NCI-H187 (cell line): ENCODE data around the gene FYCO1.

Source experiments
- DNase-seq, 2 experiments: peaks; one replicate each; lab custom pipeline; 2025; lab: John Stamatoyannopoulos, UW

The FYCO1 gene

GRCh38 chr3:45915518-45916231, 79.9 kb downstream of the FYCO1 start:
- no peak for DNase-seq

GRCh38 chr3:45915059-45915439, 80.6 kb downstream of the FYCO1 start:
- DNase-seq = no peak

GRCh38 chr3:45914362-45915058, 81.1 kb downstream of the FYCO1 start:
- DNase-seq = no peak

GRCh38 chr3:45912435-45912834, 83.2 kb downstream of the FYCO1 start:
- no peak for DNase-seq

GRCh38 chr3:45911511-45912226, 84.0 kb downstream of the FYCO1 start:
- DNase-seq = no peak

GRCh38 chr3:45910892-45911291, 84.7 kb downstream of the FYCO1 start:
- no peak for DNase-seq

GRCh38 chr3:45909542-45909941, 86.1 kb downstream of the FYCO1 start:
- no peak for DNase-seq

GRCh38 chr3:45908761-45909160, 86.9 kb downstream of the FYCO1 start:
- no peak for DNase-seq

GRCh38 chr3:45907769-45908705, 87.6 kb downstream of the FYCO1 start:
- DNase-seq = no peak

GRCh38 chr3:45906681-45907407, 88.8 kb downstream of the FYCO1 start:
- DNase-seq = no peak

- no peak for DNase-seq
Measured at GRCh38 chr3:45905755-45906154, 89.9 kb downstream of the FYCO1 start.

- DNase-seq = no peak
Measured at GRCh38 chr3:45904931-45905330, 90.7 kb downstream of the FYCO1 start.

- no peak for DNase-seq
Measured at GRCh38 chr3:45896956-45897355, 98.7 kb downstream of the FYCO1 start.

- no peak for DNase-seq
Measured at GRCh38 chr3:45895686-45896468, 99.7 kb downstream of the FYCO1 start.

GRCh38 chr3:45894015-45894414, 101.6 kb downstream of the FYCO1 start:
- no peak for DNase-seq

GRCh38 chr3:45892161-45892560, 103.5 kb downstream of the FYCO1 start:
- no peak for DNase-seq

GRCh38 chr3:45890405-45890804, 105.2 kb downstream of the FYCO1 start:
- DNase-seq = no peak

GRCh38 chr3:45889337-45889736, 106.3 kb downstream of the FYCO1 start:
- no peak for DNase-seq

GRCh38 chr3:45887759-45888511, 107.7 kb downstream of the FYCO1 start:
- DNase-seq = no peak

- DNase-seq = no peak
Measured at GRCh38 chr3:45887285-45887684, 108.3 kb downstream of the FYCO1 start.
